Measurements from ENCODE around the gene KLHL26. TPM values are rescaled to one million over a fixed set of nuclear protein-coding genes. Genes with fewer than 3 reads are reported as not detected.

Gene KLHL26
- total and polyA plus RNA-seq, 12 donors = 3.4 to 8.2 (median 6.3) TPM

- no peak for ATAC-seq
- Histone ChIP-seq H3K9me3 (no peaks in the 10 kb centered on the region), H3K4me1 (peaks cover 7 to 33% (median 14%) of the 10 kb centered on the region in 9 donors), H3K36me3 (no peaks in the 10 kb centered on the region), H3K27ac (no peak overlapping the region), H3K27me3 (no peaks in the 10 kb centered on the region), H3K4me3 (no peak overlapping the region)
- DNase-seq = no peak
- TF ChIP-seq CTCF (IDR thresholded peaks at IDR 0.05) = no peak
- intact Hi-C loops (cut with DNase I) = loop anchor here in 2 of 10 donors (10.0 kb wide), 2 partner anchors 149 to 231 kb away; partner anchors contain the start of gene UPF1 (in 2 of the 2)
- WGBS, 2 donors = 73 to 82% methylated on average over 5 of the region's 5 CpGs
Observed at GRCh38 chr19:18685597-18686190, 48.9 kb downstream of the KLHL26 start.

- 94 to 95% methylated on average over 16 of the region's 16 CpGs for WGBS, 2 donors
- TF ChIP-seq CTCF (IDR thresholded peaks at IDR 0.05) = no peak
Observed at GRCh38 chr19:18687740-18688465, 51.1 kb downstream of the KLHL26 start.

GRCh38 chr19:18696023-18696422 lies 59.2 kb downstream of the KLHL26 start:
- Histone ChIP-seq H3K27ac (no peak overlapping the region), H3K27me3 (no peaks in the 10 kb centered on the region), H3K36me3 (no peaks in the 10 kb centered on the region), H3K9me3 (no peaks in the 10 kb centered on the region), H3K4me1 (peaks cover 0 to 21% (median 13%) of the 10 kb centered on the region in 9 donors), H3K4me3 (no peak overlapping the region)
- no peak for TF ChIP-seq CTCF (IDR thresholded peaks at IDR 0.05)
- DNase-seq = no peak
- ATAC-seq = no peak
- intact Hi-C loops (cut with DNase I) = no loop called here
- 92 to 94% methylated on average over 12 of the region's 12 CpGs for WGBS, 2 donors

More at GRCh38 chr19:18687740-18688465, 51.1 kb downstream of the KLHL26 start:
- ATAC-seq (no peak), DNase-seq (no peak)
- intact Hi-C loops (cut with DNase I) = loop anchor here in 2 of 10 donors (10.0 kb wide), 2 partner anchors 147 to 233 kb away; partner anchors contain the start of gene UPF1 (in 2 of the 2)
- Histone ChIP-seq H3K9me3 (no peaks in the 10 kb centered on the region), H3K36me3 (no peaks in the 10 kb centered on the region), H3K27me3 (no peaks in the 10 kb centered on the region), H3K4me1 (peaks cover 7 to 29% (median 11%) of the 10 kb centered on the region in 9 donors), H3K4me3 (no peak overlapping the region), H3K27ac (no peak overlapping the region)

GRCh38 chr19:18697680-18698079 lies 60.9 kb downstream of the KLHL26 start:
- Histone ChIP-seq H3K4me3 (no peak overlapping the region), H3K9me3 (no peaks in the 10 kb centered on the region), H3K27me3 (no peaks in the 10 kb centered on the region), H3K4me1 (peaks cover 0 to 26% (median 19%) of the 10 kb centered on the region in 9 donors), H3K27ac (no peak overlapping the region), H3K36me3 (no peaks in the 10 kb centered on the region)
- TF ChIP-seq CTCF (IDR thresholded peaks at IDR 0.05) = no peak
- 63 to 78% methylated on average over 3 of the region's 3 CpGs for WGBS, 2 donors
- intact Hi-C loops (cut with DNase I) = no loop called here
- ATAC-seq (no peak), DNase-seq (no peak)
